HS-5 (cell line): ENCODE measurements around the gene H2AZ2.
"Not testable (repeated sequence)": the region's sequence is repeated elsewhere in the genome, so short reads cannot be mapped to it uniquely, and the experiment has no call there.

Experiments
- DNase-seq: peaks from one replicate; pipeline ENCODE4 v3.0.0-alpha.2; 2012; ENCODE audit warnings: low read depth

The H2AZ2 gene

DNA sequence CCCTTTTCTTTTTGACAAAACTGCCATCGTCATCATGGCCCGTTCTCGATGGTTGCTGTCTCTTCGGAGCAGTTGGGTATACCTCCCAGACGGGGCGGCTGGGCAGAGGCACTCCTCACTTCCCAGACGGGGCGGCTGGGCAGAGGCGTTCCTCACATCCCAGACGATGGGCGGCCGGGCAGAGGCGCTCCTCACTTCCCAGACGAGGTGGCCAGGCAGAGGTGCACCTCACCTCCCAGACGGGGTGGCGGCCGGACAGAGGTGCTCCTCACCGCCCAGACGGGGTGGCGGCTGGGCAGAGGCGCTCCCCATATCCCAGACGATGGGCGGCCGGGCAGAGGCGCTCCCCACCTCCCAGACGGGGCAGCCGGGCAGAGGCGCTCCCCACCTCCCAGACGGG is 22.9 kb upstream of the H2AZ2 start:
- DNase-seq, result not testable (repeated sequence)

DNA sequence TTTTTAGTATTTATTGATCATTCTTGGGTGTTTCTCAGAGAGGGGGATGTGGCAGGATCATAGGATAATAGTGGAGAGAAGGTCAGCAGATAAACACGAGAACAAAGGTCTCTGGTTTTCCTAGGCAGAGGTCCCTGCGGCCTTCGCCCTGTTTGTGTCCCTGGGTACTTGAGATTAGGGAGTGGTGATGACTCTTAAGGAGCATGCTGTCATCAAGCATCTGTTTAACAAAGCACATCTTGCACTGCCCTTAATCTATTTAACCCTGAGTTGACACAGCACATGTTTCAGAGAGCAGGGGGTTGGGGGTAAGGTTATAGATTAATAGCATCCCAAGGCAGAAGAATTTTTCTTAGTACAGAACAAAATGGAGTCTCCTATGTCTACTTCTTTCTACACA is 22.4 kb upstream of the H2AZ2 start:
- DNase-seq, result not testable (repeated sequence)

GRCh38 chr7:44867073-44867995 is 19.4 kb upstream of the H2AZ2 start:
- peak; percentile 76 for DNase-seq

DNA sequence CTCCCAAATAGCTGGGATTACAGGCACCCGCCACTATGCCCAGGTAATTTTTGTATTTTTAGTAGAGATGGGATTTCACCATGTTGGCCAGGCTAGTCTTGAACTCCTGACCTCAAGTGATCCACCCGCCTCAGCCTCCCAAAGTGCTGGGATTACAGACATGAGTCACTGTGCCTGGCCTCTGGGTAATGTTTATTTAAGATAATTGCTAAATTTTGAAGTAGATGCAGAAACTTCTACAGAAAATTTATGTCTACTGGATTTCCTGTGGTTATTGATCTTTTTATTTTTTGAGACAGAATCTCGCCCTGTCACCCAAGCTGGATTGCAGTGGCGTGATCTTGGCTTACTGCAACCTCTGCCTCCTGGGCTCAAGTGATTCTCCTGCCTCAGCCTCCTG is 14.1 kb upstream of the H2AZ2 start:
- DNase-seq, result not testable (repeated sequence)

GRCh38 chr7:44858161-44858560 is 10.3 kb upstream of the H2AZ2 start:
- no peak for DNase-seq

DNA sequence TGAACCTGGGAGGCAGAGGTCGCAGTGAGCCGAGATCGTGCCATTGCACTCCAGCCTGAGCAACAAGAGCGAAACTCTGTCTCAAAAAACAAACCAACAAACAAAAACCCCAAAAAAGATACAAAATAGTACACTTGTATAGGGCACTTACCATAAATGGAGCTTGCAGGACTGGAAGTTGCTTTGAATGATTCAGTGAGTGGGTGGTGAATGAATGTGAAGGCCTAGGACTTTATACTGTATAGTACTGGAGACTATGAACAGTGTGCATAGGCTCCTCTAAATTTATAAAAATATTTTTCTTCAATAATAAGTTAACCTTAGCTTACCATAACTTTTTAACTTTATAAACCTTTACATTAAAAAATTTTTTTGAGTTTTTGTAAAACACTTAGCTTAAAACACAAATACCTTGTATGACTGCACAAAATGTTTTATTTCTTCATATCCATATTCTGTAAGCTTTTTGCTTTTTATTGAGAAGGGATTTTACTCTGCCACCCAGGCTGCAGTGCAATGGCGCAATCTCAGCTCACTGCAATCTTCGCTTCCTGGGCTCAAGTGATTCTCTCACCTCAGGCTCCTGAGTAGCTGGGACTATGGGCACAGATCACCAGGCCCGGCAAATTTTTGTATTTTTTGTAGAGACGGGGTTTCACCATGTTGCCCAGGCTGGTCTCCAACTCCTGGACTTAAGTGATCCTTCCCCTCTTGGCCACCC is 6.9 kb upstream of the H2AZ2 start:
- DNase-seq, result no peak

GRCh38 chr7:44853391-44853790 is 5.5 kb upstream of the H2AZ2 start:
- no peak for DNase-seq

DNA sequence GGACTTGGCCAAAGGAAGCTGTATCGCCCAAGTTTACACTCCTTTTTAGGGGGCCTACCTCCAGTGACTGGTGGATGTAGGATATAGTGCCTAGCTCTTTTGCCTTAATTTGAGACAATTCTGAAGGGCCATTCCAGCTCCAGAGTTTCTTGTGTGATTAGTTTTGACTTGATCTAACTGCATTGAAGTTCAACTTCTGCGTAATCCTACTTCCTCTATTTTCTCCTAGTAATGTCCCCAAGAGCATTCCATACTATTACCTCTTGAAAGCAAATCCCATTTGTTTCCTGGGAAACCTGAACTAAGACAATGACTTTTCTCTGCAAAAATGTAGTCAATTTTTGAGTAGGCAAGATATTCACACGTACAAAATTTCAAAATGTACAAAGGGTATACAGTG is 4.7 kb upstream of the H2AZ2 start:
- DNase-seq, result no peak

DNA sequence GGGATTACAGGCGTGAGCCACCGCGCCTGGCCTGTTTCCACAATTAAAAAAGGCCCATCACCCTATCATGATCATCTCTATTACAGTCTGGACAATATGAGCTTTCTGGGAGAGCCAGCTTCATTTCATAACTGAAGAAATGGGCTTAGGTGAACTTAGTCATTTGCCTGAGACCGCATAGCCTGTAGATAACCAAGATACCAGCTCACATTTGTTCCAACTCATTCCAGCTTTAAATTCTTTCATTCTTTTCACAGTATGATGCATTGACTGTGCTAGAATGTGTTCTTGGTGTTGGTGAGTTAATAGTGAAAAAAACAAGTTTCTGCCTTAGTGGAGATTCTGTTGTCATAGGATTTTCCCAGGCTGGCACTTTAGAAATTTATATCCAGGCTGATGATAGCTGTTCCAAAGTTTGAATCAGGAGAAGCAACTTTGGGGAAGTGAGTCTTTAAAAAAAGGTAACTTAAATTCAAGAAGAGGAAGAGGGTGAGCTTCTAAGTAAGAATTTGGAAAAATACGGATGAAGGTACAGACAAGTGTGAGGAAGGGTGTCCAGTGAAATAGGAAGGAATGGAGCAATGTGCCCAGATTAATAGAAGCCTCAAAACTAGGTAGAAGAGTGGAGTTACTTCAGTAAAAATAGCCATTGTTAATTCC is 2.1 kb upstream of the H2AZ2 start:
- DNase-seq, result no peak

GRCh38 chr7:44849259-44849884 is 1.5 kb upstream of the H2AZ2 start:
- no peak for DNase-seq

GRCh38 chr7:44847509-44847919 is 373 bp downstream of the H2AZ2 start:
- DNase-seq, result peak; percentile 72

DNA sequence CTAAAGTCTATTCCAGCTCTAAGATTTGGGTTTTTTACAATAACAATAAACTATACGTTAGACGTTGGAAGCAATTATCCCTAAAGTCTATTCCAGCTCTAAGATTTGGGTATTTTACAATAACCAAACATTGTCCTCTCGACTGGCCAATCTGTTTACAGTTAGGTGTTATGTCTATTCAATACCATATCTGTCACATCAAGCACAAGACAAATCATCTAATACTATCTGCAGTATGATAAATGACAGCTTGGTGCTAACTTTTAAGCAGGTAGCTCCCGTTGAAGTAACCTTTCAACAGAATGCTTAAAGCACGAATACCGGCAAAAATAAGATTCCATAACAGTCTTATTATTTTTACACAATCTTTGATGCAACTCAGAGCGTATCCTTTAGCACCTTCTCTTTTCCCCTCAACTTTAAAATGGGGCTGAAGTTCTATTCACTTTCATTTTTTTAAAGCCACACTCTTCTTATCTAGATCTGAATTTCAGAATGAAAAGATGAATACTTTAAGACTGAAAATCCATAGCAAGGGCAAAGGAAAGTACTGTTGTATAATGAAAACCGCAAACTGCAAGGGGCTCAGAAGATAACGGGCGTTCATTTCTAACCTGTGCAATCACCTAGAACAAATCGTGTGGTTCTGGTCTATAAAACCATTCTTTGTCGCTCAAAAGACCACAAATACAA is 925 bp downstream of the H2AZ2 start:
- no peak for DNase-seq

- not testable (repeated sequence) for DNase-seq
Measured at GRCh38 chr7:44846390-44846789, 1.5 kb downstream of the H2AZ2 start.

GRCh38 chr7:44845451-44845850 is 2.4 kb downstream of the H2AZ2 start:
- DNase-seq, result no peak

DNA sequence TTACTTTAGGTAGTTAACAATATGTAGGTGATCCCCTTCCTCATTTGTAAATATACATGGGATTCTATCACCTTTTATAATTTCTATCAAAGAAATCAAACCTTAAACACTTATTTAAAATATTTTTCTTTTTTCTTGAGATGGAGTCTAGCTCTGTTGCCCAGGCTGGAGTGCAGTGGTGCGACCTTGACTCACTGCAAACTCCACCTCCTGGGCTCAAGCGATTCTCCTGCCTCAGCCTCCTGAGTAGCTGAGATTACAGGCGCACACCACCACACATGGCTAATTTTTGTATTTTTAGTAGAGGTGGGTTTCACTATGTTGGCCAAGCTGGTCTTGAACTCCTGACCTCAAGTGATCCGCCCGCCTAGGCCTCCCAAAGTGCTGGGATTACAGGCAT is 4.4 kb downstream of the H2AZ2 start:
- DNase-seq, result not testable (repeated sequence)

- not testable (repeated sequence) for DNase-seq
Measured at GRCh38 chr7:44842675-44843074, 5.2 kb downstream of the H2AZ2 start.

DNA sequence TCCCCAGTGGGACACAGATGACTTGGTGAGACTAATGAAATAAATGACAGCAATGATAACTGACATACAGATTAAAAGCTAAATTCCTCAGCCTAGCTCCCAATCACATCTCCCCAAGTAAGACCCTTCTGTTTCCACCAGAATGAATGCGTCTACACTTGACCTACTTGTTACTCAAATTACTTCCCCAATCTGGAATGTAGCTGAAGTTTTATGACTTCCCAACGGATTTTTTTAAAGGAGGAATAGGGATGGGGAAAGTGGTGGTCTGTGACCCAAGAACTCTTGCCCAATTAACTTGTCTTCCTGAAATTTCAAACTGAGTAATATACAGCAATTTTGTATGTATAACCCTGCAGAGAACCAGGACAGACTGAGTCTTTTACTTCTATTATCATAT is 9.1 kb downstream of the H2AZ2 start:
- DNase-seq, result no peak

- no peak for DNase-seq
Measured at GRCh38 chr7:44827567-44827966, 20.3 kb downstream of the H2AZ2 start.

- DNase-seq, result no peak
Measured at GRCh38 chr7:44824894-44825526, 22.9 kb downstream of the H2AZ2 start.

GRCh38 chr7:44823255-44823781 is 24.6 kb downstream of the H2AZ2 start:
- no peak for DNase-seq

- no peak for DNase-seq
Measured at GRCh38 chr7:44819292-44819691, 28.6 kb downstream of the H2AZ2 start.
